GM10248 (cell line): ENCODE results near the gene ATF2.

Experiments
- CTCF ChIA-PET: fragments of 300-600 bp; sonication (Branson Sonifier 250); formaldehyde crosslinking; extraction: SDS; loops from one replicate; lab custom pipeline; 2021; ENCODE audit warnings: antibody characterized with exemption; lab: Yijun Ruan, JAX
- POLR2A ChIA-PET: fragments of 350-650 bp; sonication (Branson Sonifier 250); formaldehyde crosslinking; extraction: SDS; loops from one replicate; lab custom pipeline; 2020; ENCODE audit warnings: antibody characterized with exemption; lab: Yijun Ruan, JAX
- DNase-seq: peaks from one replicate; pipeline ENCODE4 v3.0.0; 2012; ENCODE audit errors: extremely low spot score
- TF ChIP-seq, protein P1 (sequence below): IDR thresholded peaks from 2 replicates; pipeline ENCODE4 v1.5.1; 2012; ENCODE audit warnings: mild to moderate bottlenecking, low read depth; ENCODE audit errors: extremely low read depth, missing control alignments, control extremely low read depth

Gene ATF2

GRCh38 chr2:175140332-175140731 is 27.7 kb downstream of the ATF2 start:
- ChIA-PET CTCF (interaction anchor here (1.4 to 6.6 kb wide), 2 partner anchors 10 to 15 kb away, joined by 4 to 42 read pairs; no protein-coding TSS in a partner anchor), POLR2A (no interaction called here)
- TF ChIP-seq, protein P1, sequence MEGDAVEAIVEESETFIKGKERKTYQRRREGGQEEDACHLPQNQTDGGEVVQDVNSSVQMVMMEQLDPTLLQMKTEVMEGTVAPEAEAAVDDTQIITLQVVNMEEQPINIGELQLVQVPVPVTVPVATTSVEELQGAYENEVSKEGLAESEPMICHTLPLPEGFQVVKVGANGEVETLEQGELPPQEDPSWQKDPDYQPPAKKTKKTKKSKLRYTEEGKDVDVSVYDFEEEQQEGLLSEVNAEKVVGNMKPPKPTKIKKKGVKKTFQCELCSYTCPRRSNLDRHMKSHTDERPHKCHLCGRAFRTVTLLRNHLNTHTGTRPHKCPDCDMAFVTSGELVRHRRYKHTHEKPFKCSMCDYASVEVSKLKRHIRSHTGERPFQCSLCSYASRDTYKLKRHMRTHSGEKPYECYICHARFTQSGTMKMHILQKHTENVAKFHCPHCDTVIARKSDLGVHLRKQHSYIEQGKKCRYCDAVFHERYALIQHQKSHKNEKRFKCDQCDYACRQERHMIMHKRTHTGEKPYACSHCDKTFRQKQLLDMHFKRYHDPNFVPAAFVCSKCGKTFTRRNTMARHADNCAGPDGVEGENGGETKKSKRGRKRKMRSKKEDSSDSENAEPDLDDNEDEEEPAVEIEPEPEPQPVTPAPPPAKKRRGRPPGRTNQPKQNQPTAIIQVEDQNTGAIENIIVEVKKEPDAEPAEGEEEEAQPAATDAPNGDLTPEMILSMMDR, result no peak
- no peak for DNase-seq

- DNase-seq, result no peak
- POLR2A ChIA-PET, result no interaction called here
- TF ChIP-seq, protein P1, result no peak
- CTCF ChIA-PET, result interaction anchor here (0.8 to 6.6 kb wide), 9 partner anchors 9 to 98 kb away, joined by 3 to 42 read pairs (median 4); no protein-coding TSS in a partner anchor
Measured at GRCh38 chr2:175137793-175138192, 30.2 kb downstream of the ATF2 start.

DNA sequence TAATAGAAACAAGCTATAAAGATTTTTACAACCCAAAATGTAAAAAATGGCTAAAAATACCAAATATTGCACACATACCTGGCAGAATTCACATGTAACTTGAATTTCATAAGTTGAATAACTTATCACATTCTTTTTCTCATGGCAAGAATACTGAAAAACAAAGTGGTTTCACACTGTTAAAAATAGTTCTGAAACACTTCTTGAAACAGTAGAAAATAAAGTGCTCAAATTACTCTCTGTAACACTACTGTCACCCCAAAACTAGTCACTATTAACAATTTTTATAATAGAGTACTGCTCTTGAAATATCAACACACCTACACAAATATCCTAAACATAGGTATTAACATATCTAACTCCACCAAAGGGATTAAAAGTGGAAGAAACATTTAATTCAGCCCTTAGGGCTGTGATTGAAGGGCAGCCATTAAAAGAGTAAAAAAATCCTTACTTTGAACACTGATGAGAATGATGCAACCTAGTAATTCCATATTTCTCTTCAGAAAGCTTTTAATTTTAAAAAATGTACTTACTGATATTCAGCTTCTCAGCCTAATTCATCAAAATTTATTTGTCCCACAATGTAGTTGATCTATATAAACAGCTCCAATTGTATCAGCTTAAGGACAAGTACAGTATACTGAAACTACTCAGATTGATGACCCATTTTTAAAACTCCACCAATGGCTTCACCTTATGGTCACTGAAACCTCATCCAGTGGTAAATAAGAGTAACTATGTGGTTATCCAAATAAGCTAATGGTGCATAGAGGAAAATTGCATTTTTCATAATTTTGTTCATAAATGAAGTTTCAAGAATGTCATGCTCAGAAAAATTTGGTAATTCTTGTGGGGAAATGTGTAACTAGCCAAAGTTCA is 31.4 kb downstream of the ATF2 start:
- TF ChIP-seq, protein P1, result no peak
- no peak for DNase-seq
- POLR2A ChIA-PET, result interaction anchor here (0.6 kb wide), 1 partner anchor 724 kb away, joined by 6 read pairs; no protein-coding TSS in a partner anchor
- CTCF ChIA-PET, result interaction anchor here (1.0 to 6.6 kb wide), 8 partner anchors 10 to 97 kb away, joined by 3 to 42 read pairs (median 5); no protein-coding TSS in a partner anchor

- no peak for DNase-seq
- TF ChIP-seq, protein P1, result no peak
- ChIA-PET CTCF (interaction anchor here (1.0 to 6.6 kb wide), 3 partner anchors 14 to 33 kb away, joined by 3 to 42 read pairs (median 6); no protein-coding TSS in a partner anchor), POLR2A (interaction anchor here (0.6 kb wide), 1 partner anchor 723 kb away, joined by 6 read pairs; no protein-coding TSS in a partner anchor)
Measured at GRCh38 chr2:175135862-175136261, 32.1 kb downstream of the ATF2 start.

- TF ChIP-seq, protein P1, result no peak
- no peak for DNase-seq
- POLR2A ChIA-PET, result no interaction called here
- CTCF ChIA-PET, result interaction anchor here (6.6 kb wide), 1 partner anchor 15 kb away, joined by 42 read pairs; no protein-coding TSS in a partner anchor
Measured at GRCh38 chr2:175135177-175135576, 32.8 kb downstream of the ATF2 start.

- no peak for DNase-seq
- ChIA-PET POLR2A (no interaction called here), CTCF (no interaction called here)
- TF ChIP-seq, protein P1, result no peak
Measured at GRCh38 chr2:175131252-175131651, 36.8 kb downstream of the ATF2 start.
